ENCODE data around the gene INPP5A.

- TF ChIP-seq EZH2phosphoT487 (IDR thresholded peaks at IDR 0.05; ENCODE audit: borderline replicate concordance): no peak
- no peak for TF ChIP-seq CTCF (IDR thresholded peaks at IDR 0.05 in 2 of 3, conservative IDR thresholded peaks at IDR 0.05 in 1 of 3; ENCODE audit: borderline replicate concordance in 1 of 3, insufficient read depth in 1 of 3, low read depth in 2 of 3, low read length in 2 of 3)
- TF ChIP-seq POLR2A (IDR thresholded peaks at IDR 0.05; ENCODE audit: borderline replicate concordance, extremely low read depth, insufficient read depth, insufficient read length): no peak
- no peak for TF ChIP-seq JUND (IDR thresholded peaks at IDR 0.05)
- TF ChIP-seq YY1 (IDR thresholded peaks at IDR 0.05; ENCODE audit: extremely low read depth, insufficient replicate concordance, low read depth, low read length): no peak
- no peak for TF ChIP-seq SP1 (IDR thresholded peaks at IDR 0.05; ENCODE audit: low read depth)
- TF ChIP-seq POLR2AphosphoS5 (IDR thresholded peaks at IDR 0.05; ENCODE audit: low read depth, low read length): no peak
These were observed 97.3 kb downstream of the INPP5A start for GRCh38 chr10:132634947-132635271.
